ENCODE results near the gene ULK3. TPM values are rescaled to one million over a fixed set of nuclear protein-coding genes. Genes with fewer than 3 reads are reported as not detected.

ULK3 gene
- total RNA-seq, 4 donors from 2014 or later, result 53.3 to 113 (median 60.9) TPM

GRCh38 chr15:74826364-74826819 lies 16.6 kb downstream of the ULK3 start, which contains the start of gene CPLX3:
TSS of gene CPLX3 (plus strand) at chr15:74826627. CDS start at chr15:74826704, 77 bp downstream.
- TF ChIP-seq POLR2A (IDR thresholded peaks at IDR 0.05) (no peak), CTCF (IDR thresholded peaks at IDR 0.05) (no peak)
- peaks cover 0 to 56% (median 2%) of the 10 kb centered on the region in 4 donors for H3K27me3 ChIP-seq
- no peaks in the 10 kb centered on the region for H3K36me3 ChIP-seq
- intact Hi-C loops (cut with DNase I), result no loop called here
- 7 to 20% methylated on average over 2 to 10 of the region's 44 CpGs for WGBS, 2 donors
- H3K4me3 ChIP-seq, result no peak within 1 kb of the TSS
- H3K27ac ChIP-seq, result no peak within 1 kb of the TSS
- H3K4me1 ChIP-seq, result peaks cover 0 to 14% (median 0%) of the 10 kb centered on the region in 3 donors
- no peaks in the 10 kb centered on the region for H3K9me3 ChIP-seq
- DNase-seq, result no peak

- Histone ChIP-seq H3K36me3 (no peaks in the 10 kb centered on the region), H3K27me3 (peaks cover 0 to 56% (median 2%) of the 10 kb centered on the region in 4 donors), H3K9me3 (no peaks in the 10 kb centered on the region), H3K4me1 (peaks cover 0 to 9% (median 0%) of the 10 kb centered on the region in 3 donors), H3K4me3 (no peak overlapping the region), H3K27ac (no peak overlapping the region)
- intact Hi-C loops (cut with DNase I), result no loop called here
- no peak for DNase-seq
- TF ChIP-seq POLR2A (IDR thresholded peaks at IDR 0.05) (no peak), CTCF (IDR thresholded peaks at IDR 0.05) (no peak)
- WGBS, 2 donors, result 41 to 62% methylated on average over 6 to 7 of the region's 10 CpGs
Observed at GRCh38 chr15:74825866-74826265, 17.1 kb downstream of the ULK3 start.

GRCh38 chr15:74824976-74825375 lies 18.0 kb downstream of the ULK3 start:
- H3K4me3 ChIP-seq, result no peak overlapping the region
- 64 to 73% methylated on average over 7 of the region's 7 CpGs for WGBS, 2 donors
- TF ChIP-seq CTCF (IDR thresholded peaks at IDR 0.05) (no peak), POLR2A (IDR thresholded peaks at IDR 0.05) (no peak)
- intact Hi-C loops (cut with DNase I), result no loop called here
- no peak overlapping the region for H3K27ac ChIP-seq
- peaks cover 0 to 51% (median 2%) of the 10 kb centered on the region in 4 donors for H3K27me3 ChIP-seq
- no peaks in the 10 kb centered on the region for H3K9me3 ChIP-seq
- peaks cover 0 to 9% (median 0%) of the 10 kb centered on the region in 3 donors for H3K4me1 ChIP-seq
- H3K36me3 ChIP-seq, result no peaks in the 10 kb centered on the region
- no peak for DNase-seq

- TF ChIP-seq CTCF (IDR thresholded peaks at IDR 0.05) (no peak), POLR2A (IDR thresholded peaks at IDR 0.05) (no peak)
- intact Hi-C loops (cut with DNase I), result no loop called here
- Histone ChIP-seq H3K36me3 (no peaks in the 10 kb centered on the region), H3K9me3 (no peaks in the 10 kb centered on the region), H3K27me3 (peaks cover 0 to 37% (median 2%) of the 10 kb centered on the region in 4 donors), H3K4me1 (peaks cover 0 to 19% (median 0%) of the 10 kb centered on the region in 3 donors), H3K27ac (no peak overlapping the region), H3K4me3 (no peak overlapping the region)
- WGBS, 2 donors, result 29 to 69% methylated on average over 1 to 6 of the region's 6 CpGs
- DNase-seq, result no peak
Observed at GRCh38 chr15:74823324-74823723, 19.6 kb downstream of the ULK3 start.

GRCh38 chr15:74822233-74822632 lies 20.7 kb downstream of the ULK3 start:
- Histone ChIP-seq H3K4me3 (no peak overlapping the region), H3K9me3 (no peaks in the 10 kb centered on the region), H3K36me3 (no peaks in the 10 kb centered on the region), H3K27me3 (peaks cover 0 to 26% (median 0%) of the 10 kb centered on the region in 4 donors), H3K27ac (no peak overlapping the region), H3K4me1 (peaks cover 3 to 30% (median 11%) of the 10 kb centered on the region in 3 donors)
- DNase-seq, result no peak
- 78 to 83% methylated on average over 4 of the region's 4 CpGs for WGBS, 2 donors
- intact Hi-C loops (cut with DNase I), result no loop called here
- TF ChIP-seq POLR2A (IDR thresholded peaks at IDR 0.05) (no peak), CTCF (IDR thresholded peaks at IDR 0.05) (no peak)

Measured in esophagus squamous epithelium (tissue), 5 donors.